Measurements from ENCODE around the gene CAMTA1.

CAMTA1 gene

GRCh38 chr1:7582460-7582972, 797.3 kb downstream of the CAMTA1 start:
- Histone ChIP-seq H3K9ac (ENCODE audit: low read length) (no peak overlapping the region), H3K36me3 (ENCODE audit: low read length) (no peaks in the 10 kb centered on the region), H2AFZ (ENCODE audit: low read depth, low read length, severe bottlenecking) (no peak overlapping the region), H3K79me2 (ENCODE audit: insufficient read depth, low read length) (no peaks in the 10 kb centered on the region), H4K20me1 (ENCODE audit: low read depth, low read length) (no peaks in the 10 kb centered on the region), H3K9me3 (ENCODE audit: insufficient read depth, low read length) (no peaks in the 10 kb centered on the region), H3K9me2 (replicated peaks; ENCODE audit: insufficient read depth, low read length) (no peaks in the 10 kb centered on the region), H3F3A (ENCODE audit: insufficient read depth) (no peaks in the 10 kb centered on the region), H3K4me3 (ENCODE audit: insufficient read depth, low read length, poor library complexity, severe bottlenecking) (no peak overlapping the region), H3K4me2 (ENCODE audit: low read depth, low read length, poor library complexity, severe bottlenecking) (no peak overlapping the region), H3K27me3 (ENCODE audit: low read length) (no peaks in the 10 kb centered on the region), H3K27ac (ENCODE audit: low read depth, low read length) (no peak overlapping the region)
- TF ChIP-seq CTCF (IDR thresholded peaks at IDR 0.05; ENCODE audit: insufficient read depth, low read length, poor library complexity, severe bottlenecking): no peak
- no peak for TF ChIP-seq EZH2phosphoT487 (conservative IDR thresholded peaks at IDR 0.05; ENCODE audit: low read length)

DNA sequence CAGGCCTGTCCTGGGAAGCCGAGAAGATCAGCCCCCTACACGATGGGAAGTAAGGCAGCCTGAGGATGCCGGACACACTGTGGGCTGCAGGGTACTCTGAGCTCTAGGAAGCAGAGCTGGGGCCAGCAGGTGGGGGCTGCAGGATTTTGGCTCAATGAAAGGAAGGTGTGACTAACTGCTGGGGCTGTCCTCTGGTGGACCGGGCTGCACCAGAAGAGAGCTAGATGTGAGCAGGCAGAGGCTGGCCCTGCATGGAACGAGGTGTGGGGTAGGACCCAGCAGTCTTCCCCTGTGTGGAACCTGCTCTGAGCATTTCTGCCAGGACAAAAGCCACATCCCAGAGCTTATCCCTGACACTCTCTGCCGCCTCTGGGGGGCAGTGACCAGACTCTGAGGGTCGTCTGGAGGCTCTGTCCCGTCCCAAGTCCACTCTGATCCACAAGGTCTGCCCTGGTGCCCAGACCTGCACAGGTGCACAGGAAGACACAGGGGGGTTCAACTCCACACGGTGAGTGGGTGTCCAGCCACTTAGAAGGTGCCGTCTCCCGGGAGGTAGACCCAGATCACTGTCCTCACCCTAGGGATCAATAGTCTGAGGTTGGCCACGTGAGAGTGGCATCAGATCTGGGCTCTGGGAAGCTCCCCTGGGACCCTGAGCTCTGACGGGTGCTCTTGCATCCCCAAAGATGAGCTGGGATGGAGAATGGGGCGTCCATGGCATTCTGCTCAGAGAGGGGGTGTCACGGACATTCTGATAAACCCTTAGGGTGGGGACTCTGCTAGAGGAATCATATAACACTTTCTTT, 798.2 kb downstream of the CAMTA1 start:
- H3K4me2 ChIP-seq (ENCODE audit: low read depth, low read length, poor library complexity, severe bottlenecking): no peak overlapping the region
- TF ChIP-seq CTCF (IDR thresholded peaks at IDR 0.05; ENCODE audit: insufficient read depth, low read length, poor library complexity, severe bottlenecking): no peak
- no peak for TF ChIP-seq EZH2phosphoT487 (conservative IDR thresholded peaks at IDR 0.05; ENCODE audit: low read length)
- no peak overlapping the region for H2AFZ ChIP-seq (ENCODE audit: low read depth, low read length, severe bottlenecking)
- no peaks in the 10 kb centered on the region for H4K20me1 ChIP-seq (ENCODE audit: low read depth, low read length)
- no peak overlapping the region for H3K4me3 ChIP-seq (ENCODE audit: insufficient read depth, low read length, poor library complexity, severe bottlenecking)
- no peaks in the 10 kb centered on the region for H3K79me2 ChIP-seq (ENCODE audit: insufficient read depth, low read length)
- H3K9me2 ChIP-seq (replicated peaks; ENCODE audit: insufficient read depth, low read length): no peaks in the 10 kb centered on the region
- no peaks in the 10 kb centered on the region for H3F3A ChIP-seq (ENCODE audit: insufficient read depth)
- H3K9ac ChIP-seq (ENCODE audit: low read length): no peak overlapping the region
- no peaks in the 10 kb centered on the region for H3K9me3 ChIP-seq (ENCODE audit: insufficient read depth, low read length)
- no peaks in the 10 kb centered on the region for H3K36me3 ChIP-seq (ENCODE audit: low read length)
- no peaks in the 10 kb centered on the region for H3K27me3 ChIP-seq (ENCODE audit: low read length)
- H3K27ac ChIP-seq (ENCODE audit: low read depth, low read length): no peak overlapping the region

DNA sequence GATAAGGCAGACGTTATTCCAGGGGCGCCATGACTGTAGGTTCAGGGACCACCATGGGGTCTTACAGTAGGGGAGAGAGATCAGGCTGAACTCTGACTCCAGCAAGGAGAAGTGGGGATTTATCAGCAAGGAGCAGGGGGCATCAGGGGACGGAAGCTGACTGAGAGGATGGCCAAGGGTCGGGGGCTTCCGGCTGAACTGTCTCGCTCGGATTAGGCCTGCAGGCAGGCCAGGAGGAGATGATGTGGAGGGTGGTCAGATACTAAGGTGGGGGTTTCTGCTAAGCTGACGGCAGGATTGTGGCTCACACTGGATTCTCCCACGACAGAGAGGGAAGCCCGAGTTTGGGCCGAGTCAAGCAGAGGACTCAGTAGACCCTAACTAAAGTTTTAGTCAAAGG, 798.9 kb downstream of the CAMTA1 start:
- Histone ChIP-seq H3K9me2 (replicated peaks; ENCODE audit: insufficient read depth, low read length) (no peaks in the 10 kb centered on the region), H3K27me3 (ENCODE audit: low read length) (no peaks in the 10 kb centered on the region), H3K36me3 (ENCODE audit: low read length) (no peaks in the 10 kb centered on the region), H2AFZ (ENCODE audit: low read depth, low read length, severe bottlenecking) (no peak overlapping the region), H3K9me3 (ENCODE audit: insufficient read depth, low read length) (no peaks in the 10 kb centered on the region), H3K4me3 (ENCODE audit: insufficient read depth, low read length, poor library complexity, severe bottlenecking) (no peak overlapping the region), H3F3A (ENCODE audit: insufficient read depth) (no peaks in the 10 kb centered on the region), H3K27ac (ENCODE audit: low read depth, low read length) (no peak overlapping the region), H3K9ac (ENCODE audit: low read length) (no peak overlapping the region), H3K4me2 (ENCODE audit: low read depth, low read length, poor library complexity, severe bottlenecking) (no peak overlapping the region), H4K20me1 (ENCODE audit: low read depth, low read length) (no peaks in the 10 kb centered on the region), H3K79me2 (ENCODE audit: insufficient read depth, low read length) (no peaks in the 10 kb centered on the region)
- TF ChIP-seq CTCF (IDR thresholded peaks at IDR 0.05; ENCODE audit: insufficient read depth, low read length, poor library complexity, severe bottlenecking) (no peak), EZH2phosphoT487 (conservative IDR thresholded peaks at IDR 0.05; ENCODE audit: low read length) (no peak)

Data from SU-DHL-6 (cell line).